ENCODE results near the gene PRDM16. TPM values are rescaled to one million over a fixed set of nuclear protein-coding genes. Genes with fewer than 3 reads are reported as not detected.

The PRDM16 gene
- total RNA-seq, 2 experiments from 2014 or later: 1.1 to 2.3 TPM

GRCh38 chr1:3364551-3364950, 295.5 kb downstream of the PRDM16 start:
- Mint-ChIP-seq H3K36me3 (ENCODE audit: low read depth) (no peaks in the 10 kb centered on the region), H3K27me3 (peaks cover 7% of the 10 kb centered on the region), H3K9me3 (no peaks in the 10 kb centered on the region), H3K4me3 (no peak overlapping the region), H3K4me1 (no peaks in the 10 kb centered on the region), H3K27ac (no peak overlapping the region)
- ChIA-PET CTCF (no interaction called here), POLR2A (no interaction called here)
- DNase-seq: no peak

GRCh38 chr1:3364983-3365382, 296.0 kb downstream of the PRDM16 start:
- POLR2A ChIA-PET: no interaction called here
- Mint-ChIP-seq H3K36me3 (ENCODE audit: low read depth) (no peaks in the 10 kb centered on the region), H3K4me1 (no peaks in the 10 kb centered on the region), H3K9me3 (no peaks in the 10 kb centered on the region), H3K27me3 (peaks cover 10% of the 10 kb centered on the region), H3K4me3 (no peak overlapping the region), H3K27ac (no peak overlapping the region)
- CTCF ChIA-PET: no interaction called here
- no peak for DNase-seq

- Mint-ChIP-seq H3K27me3 (peaks cover 10% of the 10 kb centered on the region), H3K27ac (no peak overlapping the region), H3K9me3 (no peaks in the 10 kb centered on the region), H3K4me1 (no peaks in the 10 kb centered on the region), H3K36me3 (ENCODE audit: low read depth) (no peaks in the 10 kb centered on the region), H3K4me3 (no peak overlapping the region)
- no peak for DNase-seq
- CTCF ChIA-PET: no interaction called here
- POLR2A ChIA-PET: no interaction called here
These were observed 296.6 kb downstream of the PRDM16 start for GRCh38 chr1:3365523-3366125.

GRCh38 chr1:3366126-3367051, 297.4 kb downstream of the PRDM16 start:
- DNase-seq: no peak
- ChIA-PET CTCF (no interaction called here), POLR2A (no interaction called here)
- Mint-ChIP-seq H3K4me1 (no peaks in the 10 kb centered on the region), H3K27ac (no peak overlapping the region), H3K27me3 (peaks cover 10% of the 10 kb centered on the region), H3K36me3 (ENCODE audit: low read depth) (no peaks in the 10 kb centered on the region), H3K9me3 (no peaks in the 10 kb centered on the region), H3K4me3 (no peak overlapping the region)

GRCh38 chr1:3367376-3367775, 298.4 kb downstream of the PRDM16 start:
- CTCF ChIA-PET: no interaction called here
- H3K4me3 Mint-ChIP-seq: no peak overlapping the region
- no peaks in the 10 kb centered on the region for H3K9me3 Mint-ChIP-seq
- POLR2A ChIA-PET: no interaction called here
- peaks cover 10% of the 10 kb centered on the region for H3K27me3 Mint-ChIP-seq
- peaks cover 3% of the 10 kb centered on the region for H3K4me1 Mint-ChIP-seq
- H3K36me3 Mint-ChIP-seq (ENCODE audit: low read depth): no peaks in the 10 kb centered on the region
- DNase-seq: no peak
- H3K27ac Mint-ChIP-seq: no peak overlapping the region

GRCh38 chr1:3368059-3368458, 299.1 kb downstream of the PRDM16 start:
- CTCF ChIA-PET: no interaction called here
- H3K4me3 Mint-ChIP-seq: no peak overlapping the region
- H3K4me1 Mint-ChIP-seq: peaks cover 9% of the 10 kb centered on the region
- no peaks in the 10 kb centered on the region for H3K36me3 Mint-ChIP-seq (ENCODE audit: low read depth)
- no peak for DNase-seq
- no peaks in the 10 kb centered on the region for H3K9me3 Mint-ChIP-seq
- H3K27ac Mint-ChIP-seq: no peak overlapping the region
- peaks cover 10% of the 10 kb centered on the region for H3K27me3 Mint-ChIP-seq
- POLR2A ChIA-PET: interaction anchor here (0.6 kb wide), 1 partner anchor 170 kb away, joined by 3 read pairs; no protein-coding TSS in a partner anchor

- Mint-ChIP-seq H3K27me3 (peaks cover 10% of the 10 kb centered on the region), H3K27ac (no peak overlapping the region), H3K4me1 (peaks cover 12% of the 10 kb centered on the region), H3K4me3 (no peak overlapping the region), H3K9me3 (no peaks in the 10 kb centered on the region), H3K36me3 (ENCODE audit: low read depth) (no peaks in the 10 kb centered on the region)
- ChIA-PET POLR2A (interaction anchor here (0.6 kb wide), 1 partner anchor 171 kb away, joined by 3 read pairs; no protein-coding TSS in a partner anchor), CTCF (no interaction called here)
- DNase-seq: no peak
These were observed 299.9 kb downstream of the PRDM16 start for GRCh38 chr1:3368711-3369445.

GRCh38 chr1:3369446-3370076, 300.6 kb downstream of the PRDM16 start:
- CTCF ChIA-PET: no interaction called here
- no peak for DNase-seq
- Mint-ChIP-seq H3K9me3 (no peaks in the 10 kb centered on the region), H3K4me3 (no peak overlapping the region), H3K4me1 (peaks cover 13% of the 10 kb centered on the region), H3K36me3 (ENCODE audit: low read depth) (no peaks in the 10 kb centered on the region), H3K27ac (no peak overlapping the region), H3K27me3 (peaks cover 10% of the 10 kb centered on the region)
- POLR2A ChIA-PET: no interaction called here

GRCh38 chr1:3370856-3371703, 302.1 kb downstream of the PRDM16 start:
- peaks cover 7% of the 10 kb centered on the region for H3K27me3 Mint-ChIP-seq
- no peaks in the 10 kb centered on the region for H3K36me3 Mint-ChIP-seq (ENCODE audit: low read depth)
- POLR2A ChIA-PET: no interaction called here
- H3K27ac Mint-ChIP-seq: no peak overlapping the region
- peaks cover 13% of the 10 kb centered on the region for H3K4me1 Mint-ChIP-seq
- no peak overlapping the region for H3K4me3 Mint-ChIP-seq
- DNase-seq: no peak
- CTCF ChIA-PET: interaction anchor here (0.6 kb wide), 1 partner anchor 305 kb away, joined by 3 read pairs; no protein-coding TSS in a partner anchor
- no peaks in the 10 kb centered on the region for H3K9me3 Mint-ChIP-seq

- ChIA-PET POLR2A (no interaction called here), CTCF (no interaction called here)
- peak; percentile 38 for DNase-seq
- H3K27ac Mint-ChIP-seq: no peak overlapping the region
- no peaks in the 10 kb centered on the region for H3K36me3 Mint-ChIP-seq (ENCODE audit: low read depth)
- H3K4me1 Mint-ChIP-seq: peaks cover 13% of the 10 kb centered on the region
- no peak overlapping the region for H3K4me3 Mint-ChIP-seq
- H3K9me3 Mint-ChIP-seq: no peaks in the 10 kb centered on the region
- peaks cover 5% of the 10 kb centered on the region for H3K27me3 Mint-ChIP-seq
These were observed 303.3 kb downstream of the PRDM16 start for GRCh38 chr1:3372317-3372716.

- ChIA-PET CTCF (no interaction called here), POLR2A (no interaction called here)
- no peaks in the 10 kb centered on the region for H3K36me3 Mint-ChIP-seq (ENCODE audit: low read depth)
- H3K27ac Mint-ChIP-seq: no peak overlapping the region
- peaks cover 13% of the 10 kb centered on the region for H3K4me1 Mint-ChIP-seq
- no peak for DNase-seq
- peaks cover 2% of the 10 kb centered on the region for H3K27me3 Mint-ChIP-seq
- no peak overlapping the region for H3K4me3 Mint-ChIP-seq
- H3K9me3 Mint-ChIP-seq: no peaks in the 10 kb centered on the region
These were observed 304.2 kb downstream of the PRDM16 start for GRCh38 chr1:3373175-3373574.

- H3K27me3 Mint-ChIP-seq: peaks cover 2% of the 10 kb centered on the region
- POLR2A ChIA-PET: no interaction called here
- H3K36me3 Mint-ChIP-seq (ENCODE audit: low read depth): no peaks in the 10 kb centered on the region
- DNase-seq: no peak
- H3K4me3 Mint-ChIP-seq: no peak overlapping the region
- H3K9me3 Mint-ChIP-seq: no peaks in the 10 kb centered on the region
- H3K4me1 Mint-ChIP-seq: peaks cover 13% of the 10 kb centered on the region
- no peak overlapping the region for H3K27ac Mint-ChIP-seq
- CTCF ChIA-PET: no interaction called here
These were observed 304.9 kb downstream of the PRDM16 start for GRCh38 chr1:3373700-3374405.

All from activated CD4-positive, alpha-beta T cell treated with anti-CD3 and anti-CD28 coated beads, Interleukin-2, amount 10 ng/mL, durations not matched to agents 7 days and 5 days (primary cell).